Right hindlimb (tissue), 1 donor: ENCODE results near the gene POC5.
"Not testable (repeated sequence)": the region's sequence is repeated elsewhere in the genome, so short reads cannot be mapped to it uniquely, and the experiment has no call there.

Experiments used
- DNase-seq: peaks from one replicate; pipeline ENCODE4 v3.0.0-alpha.2; 2018

The POC5 gene, protein sequence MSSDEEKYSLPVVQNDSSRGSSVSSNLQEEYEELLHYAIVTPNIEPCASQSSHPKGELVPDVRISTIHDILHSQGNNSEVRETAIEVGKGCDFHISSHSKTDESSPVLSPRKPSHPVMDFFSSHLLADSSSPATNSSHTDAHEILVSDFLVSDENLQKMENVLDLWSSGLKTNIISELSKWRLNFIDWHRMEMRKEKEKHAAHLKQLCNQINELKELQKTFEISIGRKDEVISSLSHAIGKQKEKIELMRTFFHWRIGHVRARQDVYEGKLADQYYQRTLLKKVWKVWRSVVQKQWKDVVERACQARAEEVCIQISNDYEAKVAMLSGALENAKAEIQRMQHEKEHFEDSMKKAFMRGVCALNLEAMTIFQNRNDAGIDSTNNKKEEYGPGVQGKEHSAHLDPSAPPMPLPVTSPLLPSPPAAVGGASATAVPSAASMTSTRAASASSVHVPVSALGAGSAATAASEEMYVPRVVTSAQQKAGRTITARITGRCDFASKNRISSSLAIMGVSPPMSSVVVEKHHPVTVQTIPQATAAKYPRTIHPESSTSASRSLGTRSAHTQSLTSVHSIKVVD

DNA sequence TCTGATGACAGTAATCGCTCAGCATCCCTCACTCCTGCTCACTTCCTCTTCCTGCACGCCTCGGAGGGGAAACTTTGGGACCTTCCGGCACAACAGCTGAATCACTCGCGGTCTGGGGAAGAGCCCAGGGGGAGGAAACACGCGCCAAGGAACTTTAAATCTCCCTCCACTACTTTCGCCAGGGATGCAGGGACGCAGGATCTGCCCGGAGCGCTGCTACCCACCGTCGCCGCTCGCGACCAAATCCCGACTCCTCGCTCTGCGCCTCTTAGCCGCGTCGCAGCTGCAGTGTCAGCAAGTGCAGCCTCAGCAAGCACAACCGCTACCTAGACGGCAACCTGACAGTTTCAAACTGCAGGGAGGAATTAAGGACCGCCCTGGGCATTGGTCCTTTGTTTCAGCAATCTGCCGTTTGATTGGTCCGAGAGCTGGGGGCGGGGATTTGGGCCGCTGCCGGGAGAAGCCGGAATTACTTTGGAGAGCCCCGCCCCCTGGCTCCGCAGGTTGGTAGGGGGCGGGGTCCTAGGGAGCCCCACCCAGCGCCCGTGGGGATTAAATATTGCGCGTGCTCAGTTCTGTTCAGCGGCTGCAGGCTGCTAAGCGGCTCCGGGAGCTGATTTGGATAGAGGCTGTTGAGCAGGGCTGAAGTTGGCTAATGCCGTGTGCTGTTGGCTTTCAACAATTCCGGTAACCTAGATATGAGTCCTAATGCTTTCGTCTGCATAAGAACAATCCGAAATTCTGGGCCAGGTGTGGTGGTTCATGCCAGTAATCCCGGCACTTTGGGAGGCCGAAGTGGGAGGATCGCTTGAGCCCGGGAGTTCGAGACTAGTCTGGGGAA is at the start of gene POC5:
POC5 (minus strand) TSS at position 356 of the 841 bp plus-strand sequence. CDS start 4,500 bp downstream, outside the sequence.
- DNase-seq, result peak; percentile 97

DNA sequence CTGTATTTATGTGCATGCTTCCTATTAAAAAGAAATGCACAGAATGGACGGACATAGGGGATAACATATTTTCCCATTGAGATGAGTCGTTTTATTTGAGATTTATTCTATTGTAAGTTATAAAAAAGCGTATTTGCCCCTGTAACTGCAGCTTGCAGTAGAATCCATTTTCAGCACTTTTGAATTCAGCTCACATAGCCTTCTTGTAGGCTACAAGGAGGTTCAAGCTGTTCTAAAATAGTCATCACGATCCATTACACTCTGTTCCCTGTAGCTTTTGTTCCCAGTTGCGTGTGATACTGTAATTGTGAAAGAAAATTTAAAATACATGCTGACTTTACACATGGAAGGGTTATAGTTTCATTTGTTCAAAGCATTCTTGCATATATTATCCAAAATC is 40.9 kb upstream of the POC5 start:
- DNase-seq, result no peak

DNA sequence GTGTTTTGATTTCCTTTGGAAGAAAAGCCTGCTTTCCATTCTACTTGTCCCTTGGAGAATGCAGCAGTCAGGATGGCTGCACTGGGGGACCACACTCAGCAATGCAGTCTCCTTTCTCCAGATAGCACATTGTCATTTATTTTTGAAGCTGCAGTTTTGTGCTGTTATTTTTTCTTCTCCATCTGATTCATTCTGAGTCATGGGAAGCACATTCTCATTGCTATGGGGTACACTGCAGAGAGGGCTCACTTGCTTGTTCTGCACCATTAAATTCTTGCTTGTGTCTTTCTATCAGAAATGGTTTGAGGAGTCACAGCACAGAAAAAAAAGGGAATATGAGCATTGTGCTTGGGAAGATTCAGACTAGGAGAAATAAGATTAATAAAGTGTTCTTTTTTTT is 39.7 kb upstream of the POC5 start:
- no peak for DNase-seq

DNA sequence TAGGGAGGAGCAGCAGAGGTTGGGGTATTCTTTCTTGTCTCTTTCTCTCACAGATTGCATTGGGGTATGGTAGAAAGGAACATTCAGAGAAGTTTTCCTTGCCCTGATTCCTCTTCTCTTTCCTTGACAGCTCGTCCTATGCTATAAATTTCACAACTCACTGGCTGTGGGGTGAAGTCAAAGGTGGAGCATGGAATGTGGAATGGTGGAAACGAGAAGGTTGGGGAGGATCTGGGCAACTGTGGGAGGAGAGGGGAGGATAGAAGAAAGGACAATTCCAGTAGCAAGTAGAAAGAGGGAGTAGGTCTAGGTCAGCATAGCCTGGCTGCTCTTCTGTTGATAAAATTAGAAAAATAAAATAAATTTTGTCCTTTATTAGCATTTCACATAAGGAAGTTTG is 39.0 kb upstream of the POC5 start:
- no peak for DNase-seq

DNA sequence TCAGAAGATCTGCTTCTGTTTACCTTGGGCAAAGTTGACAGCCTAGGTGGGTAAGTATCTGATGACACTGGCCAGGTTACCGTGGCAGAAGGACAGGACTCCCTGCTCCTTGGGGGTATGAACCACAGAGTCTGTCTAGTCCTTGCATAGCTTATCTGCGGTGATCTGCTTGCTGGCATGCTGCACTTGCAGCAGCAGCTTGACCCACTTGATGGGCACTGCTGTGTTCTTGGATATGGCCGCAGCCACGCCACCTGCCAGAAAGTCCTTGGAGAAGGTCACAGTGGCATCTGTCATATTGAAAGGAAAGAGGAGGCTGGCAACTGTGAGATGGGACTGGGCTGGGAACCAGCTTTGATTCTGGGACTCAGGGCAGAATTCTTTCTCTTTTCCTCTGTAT is 35.9 kb upstream of the POC5 start:
- DNase-seq, result no peak

DNA sequence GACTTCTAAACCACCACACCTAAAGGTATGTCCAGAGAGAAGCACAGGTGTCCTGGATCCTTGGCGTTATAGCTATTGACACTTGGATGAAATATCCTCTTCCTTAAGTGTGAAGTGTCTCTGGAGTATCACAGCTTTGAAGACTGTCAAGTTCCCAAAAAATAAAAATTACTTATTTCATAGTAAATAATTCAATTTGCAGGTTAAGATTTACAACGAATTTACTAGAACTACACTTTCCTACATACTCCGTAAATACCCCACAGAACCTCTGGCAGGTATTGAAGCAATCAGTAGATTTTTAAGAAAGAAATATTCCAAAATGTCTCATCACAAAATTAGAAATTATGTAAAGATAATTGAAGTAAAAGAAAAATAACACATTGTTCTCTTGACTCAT is 27.1 kb upstream of the POC5 start:
- DNase-seq, result no peak

DNA sequence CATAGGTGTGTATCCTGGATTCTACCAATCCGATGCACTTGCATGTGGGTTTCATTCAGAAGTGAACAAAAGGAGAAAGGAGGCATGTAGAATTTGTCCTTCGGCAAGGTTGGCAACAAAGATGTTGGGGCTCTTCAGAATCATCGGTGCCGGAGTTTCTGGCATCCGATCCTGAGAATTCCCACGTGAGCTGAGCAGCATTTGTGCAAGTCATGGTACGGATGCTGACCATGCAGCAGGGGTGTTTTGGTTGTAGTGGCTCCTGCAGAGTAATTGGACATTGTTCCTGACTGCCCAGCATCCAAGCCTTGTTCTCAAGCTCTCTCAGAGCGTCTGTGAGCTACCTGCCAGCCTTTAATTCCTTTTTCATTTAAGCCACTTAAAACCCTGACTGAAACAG is 19.0 kb upstream of the POC5 start:
- DNase-seq, result no peak

DNA sequence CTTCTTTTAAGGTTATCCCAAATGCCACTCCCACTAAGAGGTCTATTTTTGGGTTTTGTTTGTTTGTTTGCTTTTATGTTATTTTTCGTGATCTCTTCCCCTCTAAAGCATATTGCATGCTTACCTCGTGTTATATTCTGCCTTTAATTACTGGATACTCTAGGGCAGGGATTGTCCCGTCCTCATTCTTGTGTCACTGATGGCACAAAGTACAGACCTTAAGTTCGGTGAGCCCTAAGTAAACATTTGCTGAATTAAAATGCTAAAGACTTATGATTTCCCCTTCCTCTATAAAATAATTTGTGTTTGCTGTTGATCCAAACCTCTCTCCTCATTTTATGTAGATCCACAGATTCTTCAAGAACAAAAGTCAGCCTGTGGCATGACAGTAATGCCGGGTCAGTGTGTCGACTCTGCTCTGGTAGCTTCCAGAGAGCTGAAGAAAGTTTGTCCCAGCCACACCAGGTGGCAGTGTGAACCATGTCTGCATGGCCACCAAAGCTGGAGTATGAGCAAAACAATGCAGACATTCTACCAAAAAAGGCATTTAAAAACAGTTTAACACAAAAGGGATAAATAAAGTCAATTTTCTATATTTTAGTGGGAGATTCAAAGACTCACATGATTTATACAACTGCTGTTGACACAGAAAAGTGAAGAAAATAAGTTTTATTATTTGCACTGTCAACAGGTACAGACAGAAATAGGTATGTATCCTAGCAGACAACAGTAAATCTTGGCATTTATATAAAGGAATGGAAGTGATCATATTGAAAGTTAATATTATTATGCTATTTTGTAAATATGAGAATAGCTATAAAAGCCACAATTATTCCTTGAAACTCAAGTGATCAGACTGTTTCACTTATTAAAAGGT is 17.9 kb upstream of the POC5 start:
- peak; percentile 20 for DNase-seq

DNA sequence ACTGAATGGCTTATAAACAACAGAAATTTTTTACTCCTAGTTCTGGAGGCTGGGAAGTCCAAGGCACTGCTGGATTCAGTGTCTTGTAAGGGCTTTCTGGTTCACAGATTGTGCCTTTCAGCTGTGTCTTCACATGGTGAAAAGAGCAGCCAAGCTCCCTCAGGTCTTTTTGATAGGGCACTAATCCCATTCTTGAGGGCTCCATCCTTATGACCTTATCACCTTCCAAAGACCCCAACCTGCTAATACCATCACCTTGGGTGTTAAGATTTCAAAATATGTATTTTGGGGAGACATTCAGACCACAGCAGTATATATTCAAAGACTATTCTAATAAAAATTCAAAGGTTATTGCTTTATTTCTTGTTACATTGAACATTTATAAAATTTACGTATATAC is 16.5 kb upstream of the POC5 start:
- DNase-seq, result no peak

DNA sequence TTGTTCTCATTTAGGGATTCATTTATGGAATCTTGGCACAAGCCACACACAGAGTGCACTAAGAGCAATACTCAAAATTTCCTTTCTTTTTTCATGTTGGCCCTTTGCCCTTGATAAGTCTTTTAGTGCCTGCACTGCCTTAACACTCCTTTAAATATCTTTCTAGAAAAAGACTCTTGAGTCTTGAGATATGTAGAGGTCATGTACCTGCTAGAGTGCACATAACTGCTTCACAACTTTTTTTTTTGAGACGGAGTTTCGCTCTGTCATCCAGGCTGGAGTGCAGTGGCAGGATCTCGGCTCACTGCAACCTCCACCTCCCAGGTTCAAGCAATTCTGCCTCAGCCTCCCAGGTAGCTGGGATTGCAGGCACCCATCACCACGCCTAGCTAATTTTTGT is 14.3 kb upstream of the POC5 start:
- not testable (repeated sequence) for DNase-seq

DNA sequence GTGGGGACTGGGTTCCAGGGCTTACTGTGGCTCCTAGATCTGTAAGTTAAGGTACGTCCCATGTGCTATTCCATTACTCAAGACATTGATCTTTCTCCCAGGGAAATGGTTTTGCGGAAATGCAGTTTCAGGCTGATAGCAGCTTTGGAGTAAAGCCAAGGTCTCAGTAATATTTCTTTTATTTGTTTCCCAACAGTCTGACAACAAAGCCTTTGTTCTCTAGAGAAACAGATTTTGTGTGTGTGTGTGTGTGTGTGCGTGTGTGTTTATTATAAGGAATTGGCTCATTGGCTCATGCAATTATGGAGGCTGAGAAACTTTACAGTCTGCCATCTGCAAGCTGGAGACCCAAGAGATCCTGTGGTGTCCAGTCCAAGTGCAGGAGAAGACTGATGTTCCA is 12.1 kb upstream of the POC5 start:
- DNase-seq, result no peak

DNA sequence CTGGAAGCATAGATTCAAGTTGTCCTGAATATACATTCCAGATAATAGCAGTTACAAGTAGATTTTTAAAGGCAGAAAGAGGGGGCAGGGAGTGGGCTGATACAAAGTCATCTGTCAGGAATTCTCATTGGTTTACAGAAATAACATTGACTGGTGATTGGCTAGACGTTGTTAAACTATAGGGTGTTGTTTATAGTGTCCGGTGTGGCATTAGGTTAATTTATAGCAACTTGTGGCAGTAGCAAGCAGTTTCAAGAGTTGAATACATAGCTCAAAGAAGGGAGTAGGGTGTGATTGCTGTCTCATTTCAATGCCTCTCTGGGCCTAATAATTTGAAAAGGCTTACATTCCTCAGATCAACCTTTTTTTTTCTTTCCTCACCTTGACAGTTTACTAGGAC is 10.7 kb upstream of the POC5 start:
- DNase-seq, result no peak

DNA sequence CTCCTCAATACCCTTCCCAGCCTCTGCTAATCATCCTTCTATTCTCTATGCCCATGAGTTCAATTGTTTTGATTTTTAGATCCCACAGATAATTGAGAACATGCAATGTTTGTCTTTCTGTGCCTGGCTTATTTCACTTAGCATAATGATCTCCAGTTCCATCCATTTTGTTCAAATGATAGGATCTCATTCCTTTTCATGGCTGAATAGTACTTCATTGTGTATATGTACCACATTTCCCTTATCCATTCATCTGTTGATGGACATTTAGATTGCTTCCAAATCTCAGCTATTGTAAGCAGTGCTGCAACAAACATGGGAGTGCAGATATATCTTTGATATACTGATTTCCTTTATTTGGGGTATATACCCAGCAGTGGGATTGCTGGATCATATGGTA is 9.0 kb upstream of the POC5 start:
- DNase-seq, result not testable (repeated sequence)

DNA sequence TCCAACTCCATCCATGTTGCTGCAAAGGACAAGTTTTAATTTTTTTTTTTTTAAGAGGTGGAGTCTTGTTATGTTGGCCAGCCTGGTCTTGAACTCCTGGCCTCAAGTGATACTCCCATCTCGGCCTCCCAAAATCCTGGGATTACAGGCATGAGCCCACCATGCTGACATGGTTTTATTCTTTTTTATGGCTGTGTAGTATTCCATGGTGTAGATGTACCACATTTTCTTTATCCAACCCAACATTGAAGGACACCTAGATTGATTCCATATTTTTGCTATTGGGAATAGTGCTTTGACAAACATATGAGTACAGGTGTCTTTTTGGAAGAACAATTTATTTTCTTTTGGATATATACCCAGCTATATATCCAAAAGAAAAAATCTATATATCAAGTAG is 6.1 kb upstream of the POC5 start:
- DNase-seq, result no peak

DNA sequence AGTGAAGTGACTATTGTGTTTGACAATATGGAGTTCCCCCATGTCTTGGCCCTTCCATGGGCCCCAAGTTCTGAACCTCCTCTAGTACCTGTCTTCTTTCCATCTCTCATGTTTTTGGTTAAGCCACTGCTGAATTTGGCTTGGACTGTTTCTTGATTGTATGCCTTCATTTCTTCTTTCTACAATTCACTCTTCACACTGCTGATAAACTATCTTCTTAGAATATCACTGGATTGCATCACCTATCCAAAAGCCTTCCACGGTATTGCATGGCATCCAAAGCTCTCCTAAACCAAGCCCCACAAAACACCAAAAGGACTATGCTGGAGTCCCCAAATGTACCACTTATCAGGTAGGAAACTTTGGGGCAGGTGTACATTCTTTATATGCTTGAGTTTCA is 4.3 kb upstream of the POC5 start:
- no peak for DNase-seq

DNA sequence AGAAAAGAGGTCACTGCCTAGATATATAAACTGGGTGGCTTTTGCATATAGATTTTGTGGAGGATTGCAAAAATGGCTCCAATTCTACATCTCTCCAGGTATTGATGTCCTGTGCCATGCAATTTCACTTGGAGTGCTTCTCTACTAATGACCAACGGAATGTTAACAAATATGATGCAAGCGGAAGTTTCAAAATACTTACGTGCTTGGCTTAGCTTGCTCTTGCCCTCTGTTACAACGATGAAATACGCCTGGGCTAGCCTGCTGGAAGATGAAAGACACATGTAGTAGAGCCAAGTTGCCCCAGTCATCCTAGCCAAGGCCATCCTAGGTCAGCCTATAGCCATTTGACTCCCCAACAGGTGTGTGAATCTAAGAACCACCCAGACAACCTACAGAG is 3.6 kb upstream of the POC5 start:
- DNase-seq, result no peak

DNA sequence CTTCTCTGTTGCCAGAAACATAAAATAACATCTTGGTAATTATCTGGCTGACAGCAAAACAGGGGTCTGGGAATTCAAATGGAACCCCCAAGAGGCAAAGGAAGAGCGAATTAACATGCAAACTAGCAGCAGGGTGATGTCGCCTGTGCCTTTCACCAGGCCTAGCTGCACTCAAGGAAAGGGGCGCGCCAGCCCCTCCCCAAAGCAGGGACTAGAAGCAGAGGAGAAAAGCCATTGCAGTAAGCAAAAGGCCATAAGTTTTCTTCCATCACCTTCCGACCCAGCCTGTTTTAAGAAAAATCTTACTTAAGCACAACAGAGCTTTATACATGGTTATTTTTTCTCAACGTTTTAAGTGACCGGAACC is 539 bp downstream of the POC5 start:
- DNase-seq, result no peak

DNA sequence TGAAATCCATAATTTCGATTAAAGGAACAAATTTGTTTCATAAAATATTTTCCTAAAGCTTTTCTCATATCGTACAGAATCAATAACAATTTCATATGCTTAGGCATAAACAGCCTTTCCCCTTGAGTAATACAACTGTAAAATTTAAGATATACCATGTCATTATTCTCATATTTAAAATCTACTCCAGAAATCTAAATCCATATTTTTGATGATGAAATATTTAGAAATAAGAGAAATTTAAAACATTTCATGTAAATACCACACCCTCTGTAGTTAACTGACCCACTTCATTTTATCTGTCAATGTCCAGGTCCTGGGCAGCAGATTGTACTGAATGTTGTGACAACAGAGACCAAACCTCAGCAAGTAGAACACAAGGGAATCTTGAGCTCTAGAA is 5.1 kb downstream of the POC5 start:
- DNase-seq, result no peak

DNA sequence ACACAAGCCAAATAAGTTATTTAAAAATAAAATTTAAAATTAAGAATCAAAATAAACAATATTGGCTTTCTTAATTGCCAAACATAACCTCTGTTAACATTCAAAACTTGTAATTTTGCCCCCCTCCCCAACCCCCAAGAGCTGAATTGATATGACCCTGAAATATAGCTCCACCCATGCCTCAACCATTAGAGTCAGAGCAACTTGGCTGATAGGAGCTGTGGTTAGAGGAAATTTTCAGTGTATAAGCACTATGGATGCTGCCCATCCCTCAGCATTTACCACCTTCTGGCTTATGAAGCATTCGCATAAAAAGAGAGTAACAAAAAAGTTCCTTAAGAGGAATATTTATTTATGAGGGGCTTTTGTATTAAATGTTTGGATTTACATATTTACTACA is 6.1 kb downstream of the POC5 start:
- DNase-seq, result no peak

DNA sequence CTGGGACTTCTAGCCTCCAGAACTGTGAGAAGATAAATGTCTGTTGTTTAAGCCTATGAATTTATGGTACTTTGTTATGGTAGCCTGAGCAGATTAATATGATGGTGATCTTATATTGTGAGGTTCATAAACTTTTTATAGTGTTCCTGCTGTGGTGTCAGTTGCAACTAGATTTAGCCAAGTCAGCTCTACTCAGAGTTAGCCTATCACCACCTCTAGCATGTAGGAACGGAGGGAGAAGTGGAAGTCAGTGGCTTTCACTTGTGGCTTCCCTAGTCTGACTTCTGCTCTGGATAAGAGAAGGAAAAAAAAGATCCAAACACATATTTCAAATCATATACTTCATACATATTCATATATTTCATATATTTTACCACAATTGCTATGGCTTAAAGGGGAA is 6.6 kb downstream of the POC5 start:
- DNase-seq, result no peak

DNA sequence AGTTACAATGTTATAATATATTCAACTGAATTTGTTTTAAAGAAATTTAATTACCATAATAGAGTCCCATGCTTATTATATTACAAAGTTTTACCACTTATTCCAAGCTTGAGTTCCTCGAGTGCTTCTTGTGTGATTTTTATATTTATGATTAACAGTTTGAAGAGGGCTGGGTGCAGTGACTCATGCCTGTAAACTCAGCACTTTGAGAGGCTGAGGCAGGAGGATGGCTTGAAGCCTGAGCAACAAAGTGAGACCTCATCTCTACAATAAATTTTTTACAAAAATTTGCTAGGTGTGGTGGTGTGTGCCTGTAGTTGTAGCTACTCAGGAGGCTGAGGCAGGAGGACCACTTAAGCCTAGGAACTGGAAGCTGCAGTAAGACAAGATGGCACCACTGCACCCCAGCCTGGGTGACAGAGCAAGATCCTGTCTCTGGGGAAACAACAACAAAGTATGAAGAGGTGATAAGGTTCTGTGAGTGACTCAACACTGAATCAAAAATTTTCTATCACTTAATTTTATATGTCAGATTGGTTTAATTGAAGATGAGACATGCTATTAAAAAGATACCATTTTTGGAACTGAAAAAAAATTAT is 9.2 kb downstream of the POC5 start:
- DNase-seq, result no peak

DNA sequence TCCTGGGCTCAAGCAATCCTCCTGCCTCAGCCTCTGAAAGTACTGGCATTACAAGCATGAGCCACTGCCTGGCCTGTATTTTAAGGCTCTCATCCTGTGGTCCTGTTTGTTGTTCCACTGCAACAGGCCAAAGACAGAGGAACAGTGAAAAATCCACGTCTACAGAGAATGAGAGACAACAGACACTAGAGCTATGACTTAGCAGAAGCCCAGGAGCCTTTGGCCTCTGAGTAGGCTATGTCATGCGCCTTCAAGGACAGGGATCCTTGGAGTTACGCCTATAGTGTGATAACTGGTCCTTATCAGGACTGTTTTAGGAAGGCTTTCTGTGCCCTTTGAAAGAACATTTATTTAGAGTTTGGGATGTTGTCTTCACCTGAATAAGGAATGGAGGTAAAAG is 10.5 kb downstream of the POC5 start:
- no peak for DNase-seq

DNA sequence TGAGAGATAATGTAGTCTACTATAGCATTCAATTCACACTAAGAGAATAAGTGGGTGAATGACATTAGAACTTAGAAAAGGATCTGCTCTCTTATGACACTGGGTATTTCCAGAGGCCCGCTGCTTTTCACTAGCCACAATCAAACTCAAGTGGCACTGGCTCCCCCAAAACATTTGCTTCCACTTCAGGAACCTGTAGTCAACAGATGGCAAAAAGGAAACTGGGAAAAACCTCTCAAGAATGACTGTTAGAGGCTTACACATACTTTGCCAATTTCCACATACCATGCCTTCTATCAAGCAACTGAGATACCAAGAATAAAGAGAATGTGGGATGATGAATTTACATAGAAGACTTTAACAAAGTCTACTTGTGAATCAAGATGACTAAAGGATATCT is 11.2 kb downstream of the POC5 start:
- DNase-seq, result no peak
